Upper lobe of left lung (tissue), 4 donors: ENCODE measurements around the gene SMARCA1.

Experiments used
- CTCF ChIP-seq, 6 experiments: fragments of 450-650 bp in 4 of 6; fragments of 200-600 bp in 2 of 6; sonication (generic) in 2 of 6; IDR thresholded peaks; one replicate each; pipeline ENCODE4 v1.5.1; 2016 to 2019; ENCODE audit warnings: antibody characterized with exemption in 6 of 6
- POLR2A ChIP-seq, 4 donors: fragments of 450-650 bp; IDR thresholded peaks; one replicate each; pipeline ENCODE4 v1.5.1; 2016 to 2017; ENCODE audit warnings: antibody characterized with exemption in 4 of 4, mild to moderate bottlenecking in 2 of 4

- TF ChIP-seq CTCF (IDR thresholded peaks at IDR 0.05) (no peak), POLR2A (IDR thresholded peaks at IDR 0.05) (no peak)
These were observed 61.4 kb downstream of the SMARCA1 start for GRCh38 chrX:129461801-129462456.
